Measurements from ENCODE around the gene TFCP2.

GRCh38 chr12:51059086-51059485, 113.8 kb downstream of the TFCP2 start:
- TF ChIP-seq CTCF (IDR thresholded peaks at IDR 0.05; ENCODE audit: insufficient read depth, low read depth, low read length) (no peak), EZH2 (IDR thresholded peaks at IDR 0.05; ENCODE audit: insufficient read depth, low read length) (no peak)

All from astrocyte (in vitro differentiated cells and primary cell).